Kidney (tissue), 14 donors: ENCODE data around the gene ALDH3A2. TPM values are rescaled to one million over a fixed set of nuclear protein-coding genes. Genes with fewer than 3 reads are reported as not detected.

Experiments
- DNase-seq, 5 donors: peaks; one replicate each; pipeline ENCODE4 v3.0.0-alpha.2; 2013 to 2020
- FAIRE-seq: peaks from 2 replicates; lab custom pipeline; 2012; peaks lifted over from hg19 to GRCh38; lab: Jason Lieb, UNC
- H3K27ac ChIP-seq, 2 donors: one replicate each; pipeline ENCODE4 v1.7.0; 2013; ENCODE audit warnings: low read depth in 2 of 2, low read length in 2 of 2, inconsistent platforms in 1 of 2
- H3K27me3 ChIP-seq: one replicate; pipeline ENCODE4 v1.7.1; 2013; ENCODE audit warnings: low read length, inconsistent platforms; ENCODE audit not compliant: control insufficient read depth, insufficient read depth
- H3K36me3 ChIP-seq, 3 donors: one replicate each; pipeline versions ENCODE4 v1.7.0 to v1.7.1; 2013; ENCODE audit warnings: low read length in 3 of 3, control low read depth in 1 of 3, inconsistent platforms in 1 of 3; ENCODE audit not compliant: insufficient read depth in 3 of 3, control insufficient read depth in 2 of 3
- H3K4me1 ChIP-seq, 3 donors: one replicate each; pipeline versions ENCODE4 v1.7.0 to v1.7.1; 2013; ENCODE audit warnings: low read length in 3 of 3, inconsistent platforms in 1 of 3, low read depth in 1 of 3; ENCODE audit not compliant: control insufficient read depth in 2 of 3, insufficient read depth in 2 of 3
- H3K4me3 ChIP-seq, 3 donors: one replicate each; pipeline versions ENCODE4 v1.7.0 to v1.8.1; 2013; ENCODE audit warnings: low read length in 3 of 3, control low read depth in 1 of 3, inconsistent platforms in 1 of 3
- H3K9ac ChIP-seq, 3 donors: one replicate each; pipeline versions ENCODE4 v1.7.0 to v1.7.1; 2013; ENCODE audit warnings: low read length in 3 of 3, control low read depth in 1 of 3, inconsistent platforms in 1 of 3
- H3K9me3 ChIP-seq, 3 donors: one replicate each; pipeline versions ENCODE4 v1.7.0 to v1.7.1; 2013; ENCODE audit warnings: low read length in 3 of 3, control low read depth in 1 of 3, inconsistent platforms in 1 of 3; ENCODE audit not compliant: control insufficient read depth in 2 of 3, insufficient read depth in 1 of 3
- intact Hi-C: fragments of 100-400 bp; cut with DNase I; formaldehyde crosslinking; loops from one replicate; pipeline ENCODE4 v1.11.1; 2022
- polyA plus RNA-seq: library from polyadenylated mRNA; stranded (reverse); fragments of 350-450 nt; fragmentation: Illumina TruSeq; extraction: RNeasy Lipid Tissue Mini Kit (QIAGEN cat#74804); gene quantifications from one replicate; pipeline ENCODE4 v1.2.3, GENCODE V29; 2014; ENCODE audit warnings: low read depth, low replicate concordance; ENCODE audit not compliant: insufficient read depth
- total RNA-seq: library from RNA; stranded (reverse); fragmentation: NEBNext Ultra II Directional; extraction: Animal tissue kit (Norgen Biotek cat#: 25700); gene quantifications from one replicate; pipeline ENCODE4 v1.2.1, GENCODE V29; 2021
- TF ChIP-seq, protein P1 (sequence below): IDR thresholded peaks from 3 replicates; pipeline ENCODE4 v1.5.1; 2012; ENCODE audit warnings: mild to moderate bottlenecking, moderate library complexity, borderline replicate concordance; ENCODE audit not compliant: insufficient read depth; ENCODE audit errors: extremely low read depth
- donor health status: control.
- donor health status: control.
- donor health status: control.
- donor health status: control.
- donor health status: control.
- donor health status: DM: yes; HTN: yes; CAD: no.
- donor health status: Normal renal cell carcinoma (clear cell type).

Gene ALDH3A2
- total and polyA plus RNA-seq, 2 donors from 2014 or later = 75.0 to 87.7 TPM

DNA sequence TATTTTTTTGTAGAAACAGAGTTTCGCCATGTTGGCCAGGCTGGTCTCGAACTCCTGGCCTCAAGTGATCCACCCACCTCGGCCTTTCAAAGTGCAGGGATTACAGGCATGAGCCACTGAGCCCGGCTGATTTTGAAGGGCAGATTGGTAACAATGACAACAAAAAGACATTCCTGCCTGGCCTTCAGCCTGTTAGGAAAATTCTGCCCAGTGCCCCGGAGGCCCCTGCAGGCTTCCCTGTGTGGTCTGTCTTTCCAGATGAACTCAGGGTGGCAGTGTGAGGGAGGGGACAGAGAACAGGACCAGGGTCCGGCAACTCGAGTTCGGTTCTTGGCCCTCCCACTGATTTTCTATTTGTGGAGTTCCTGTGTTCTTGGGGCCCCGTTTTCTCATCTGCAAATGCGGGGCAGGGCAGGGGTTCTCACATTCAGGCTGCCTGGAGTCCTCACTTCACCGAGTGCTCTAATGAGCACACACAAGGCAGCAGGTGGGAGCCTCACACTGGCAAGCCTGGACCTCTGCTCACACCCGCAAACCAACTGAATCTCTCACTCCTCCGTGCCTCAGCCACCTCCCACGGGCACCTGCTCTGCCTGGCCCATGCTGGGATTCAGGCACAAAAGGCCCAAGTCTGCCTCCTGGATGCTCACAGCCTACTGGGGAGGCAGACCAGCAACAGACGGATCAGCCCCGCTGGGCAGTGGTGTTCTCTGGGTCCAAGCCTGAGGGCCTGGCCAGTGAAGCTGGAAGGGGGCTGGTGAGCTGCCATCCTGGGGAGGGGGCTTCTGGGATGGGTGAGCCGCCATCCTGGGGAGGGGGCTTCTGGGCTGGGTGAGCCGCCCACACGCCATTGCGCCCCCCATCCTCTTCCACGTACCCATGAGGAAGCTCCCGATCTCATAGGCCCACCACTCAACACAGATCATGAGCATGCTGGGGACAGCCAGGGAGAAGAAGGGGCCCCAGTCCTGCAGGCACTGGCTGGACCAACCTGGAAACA is 57.5 kb downstream of the ALDH3A2 start:
- peak in 1 of 5 donors; percentile 58 for DNase-seq
- Histone ChIP-seq H3K9me3 (no peaks in the 10 kb centered on the region), H3K9ac (no peak overlapping the region)

DNA sequence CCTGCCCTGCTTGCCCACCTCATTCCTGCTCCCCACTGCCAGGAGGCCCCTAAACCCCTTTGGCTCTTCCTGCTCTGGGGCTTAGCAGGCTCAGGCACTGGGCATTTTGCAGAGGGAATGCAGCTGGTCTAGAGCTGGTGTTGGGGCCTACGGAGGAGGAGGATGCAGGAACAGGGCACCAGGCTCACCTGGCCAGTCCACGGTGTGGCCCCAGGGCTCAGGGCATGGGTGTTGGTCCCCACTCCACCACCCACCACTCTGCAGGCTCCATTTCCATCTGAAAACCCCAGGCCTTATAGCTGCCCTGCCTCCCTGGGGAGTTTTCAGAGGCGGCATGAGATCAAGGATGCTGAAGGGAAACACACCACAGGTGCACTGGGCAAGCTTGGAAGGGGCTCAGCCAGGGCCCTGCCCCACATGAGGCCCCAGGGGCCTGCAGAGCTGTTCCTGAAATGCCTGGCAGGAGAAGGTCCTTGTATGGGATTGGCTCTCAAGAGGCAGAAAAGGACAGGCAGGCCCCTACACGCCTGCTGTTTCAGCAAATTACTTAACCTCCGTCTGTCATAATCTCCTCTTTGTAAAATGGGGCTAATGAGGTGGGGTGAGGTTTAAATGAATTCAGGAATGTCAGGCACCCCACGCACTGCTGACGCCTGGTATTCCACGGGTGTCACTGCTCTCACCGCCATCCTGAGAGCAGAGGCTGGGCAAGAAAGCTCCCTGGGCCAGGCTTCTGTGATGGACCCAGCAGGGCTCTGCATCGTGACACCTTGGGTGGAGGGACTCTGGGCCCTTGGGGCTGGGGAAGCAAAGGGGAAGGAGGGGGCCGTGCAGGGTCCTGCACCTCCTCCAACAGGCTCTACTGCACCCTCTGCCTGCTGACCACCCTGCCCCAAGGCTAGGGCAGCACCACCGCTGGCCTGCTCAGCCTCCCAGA is 58.5 kb downstream of the ALDH3A2 start:
- TF ChIP-seq, protein P1, sequence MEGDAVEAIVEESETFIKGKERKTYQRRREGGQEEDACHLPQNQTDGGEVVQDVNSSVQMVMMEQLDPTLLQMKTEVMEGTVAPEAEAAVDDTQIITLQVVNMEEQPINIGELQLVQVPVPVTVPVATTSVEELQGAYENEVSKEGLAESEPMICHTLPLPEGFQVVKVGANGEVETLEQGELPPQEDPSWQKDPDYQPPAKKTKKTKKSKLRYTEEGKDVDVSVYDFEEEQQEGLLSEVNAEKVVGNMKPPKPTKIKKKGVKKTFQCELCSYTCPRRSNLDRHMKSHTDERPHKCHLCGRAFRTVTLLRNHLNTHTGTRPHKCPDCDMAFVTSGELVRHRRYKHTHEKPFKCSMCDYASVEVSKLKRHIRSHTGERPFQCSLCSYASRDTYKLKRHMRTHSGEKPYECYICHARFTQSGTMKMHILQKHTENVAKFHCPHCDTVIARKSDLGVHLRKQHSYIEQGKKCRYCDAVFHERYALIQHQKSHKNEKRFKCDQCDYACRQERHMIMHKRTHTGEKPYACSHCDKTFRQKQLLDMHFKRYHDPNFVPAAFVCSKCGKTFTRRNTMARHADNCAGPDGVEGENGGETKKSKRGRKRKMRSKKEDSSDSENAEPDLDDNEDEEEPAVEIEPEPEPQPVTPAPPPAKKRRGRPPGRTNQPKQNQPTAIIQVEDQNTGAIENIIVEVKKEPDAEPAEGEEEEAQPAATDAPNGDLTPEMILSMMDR = no peak
- no peak for FAIRE-seq
- no peak overlapping the region for H3K4me3 ChIP-seq
- H3K27ac ChIP-seq = no peak overlapping the region
- no peaks in the 10 kb centered on the region for H3K36me3 ChIP-seq
- intact Hi-C loops = no loop called here
- H3K9ac ChIP-seq = no peak overlapping the region
- H3K9me3 ChIP-seq = no peaks in the 10 kb centered on the region
- no peaks in the 10 kb centered on the region for H3K27me3 ChIP-seq
- DNase-seq = no peak
- H3K4me1 ChIP-seq = peaks cover 9 to 14% (median 11%) of the 10 kb centered on the region in 3 donors

More for the DNA sequence above, 57.5 kb downstream of the ALDH3A2 start:
- no peak for FAIRE-seq
- Histone ChIP-seq H3K4me3 (no peak overlapping the region), H3K4me1 (peaks cover 10 to 14% (median 11%) of the 10 kb centered on the region in 3 donors), H3K27ac (no peak overlapping the region), H3K36me3 (no peaks in the 10 kb centered on the region), H3K27me3 (no peaks in the 10 kb centered on the region)
- TF ChIP-seq, protein P1 = no peak
- intact Hi-C loops = no loop called here

DNA sequence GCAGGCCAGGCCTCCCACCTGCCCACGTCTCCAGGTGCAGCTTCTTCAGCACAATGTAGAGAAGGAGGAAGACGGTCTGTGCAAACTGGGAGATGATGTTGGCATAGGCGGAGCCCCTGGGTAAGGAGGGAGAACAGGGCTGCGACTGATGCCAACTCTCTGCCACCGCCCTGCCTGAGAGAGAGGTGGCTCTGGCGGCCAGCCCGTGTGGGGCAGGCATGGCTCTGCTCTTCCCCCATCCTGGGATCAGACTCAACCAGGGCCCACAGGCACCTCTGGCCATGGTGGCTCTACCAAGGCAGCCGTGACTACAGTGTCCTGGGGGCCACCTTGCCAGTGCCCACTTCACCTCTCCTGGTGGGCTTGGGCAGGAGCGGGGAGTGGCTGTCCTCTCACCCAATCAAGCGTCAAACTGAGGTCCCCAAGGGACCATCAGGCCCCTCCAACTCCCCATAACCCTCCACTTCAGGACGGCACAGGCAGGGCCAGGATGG is 59.2 kb downstream of the ALDH3A2 start:
- TF ChIP-seq, protein P1 = no peak
- Histone ChIP-seq H3K9ac (no peak overlapping the region), H3K4me1 (peaks cover 5 to 9% (median 7%) of the 10 kb centered on the region in 3 donors), H3K9me3 (no peaks in the 10 kb centered on the region), H3K27ac (no peak overlapping the region), H3K36me3 (no peaks in the 10 kb centered on the region), H3K27me3 (no peaks in the 10 kb centered on the region), H3K4me3 (no peak overlapping the region)
- FAIRE-seq (no peak), DNase-seq (no peak)
- intact Hi-C loops = no loop called here
